Esophagus muscularis mucosa (tissue), 4 donors: ENCODE measurements around the gene CFAP161. TPM values are rescaled to one million over a fixed set of nuclear protein-coding genes. Genes with fewer than 3 reads are reported as not detected.

Experiments
- DNase-seq: peaks from one replicate; pipeline ENCODE4 v3.0.0-alpha.2; 2017; ENCODE audit errors: extremely low spot score
- H3K27ac ChIP-seq, 4 donors: fragments of 200-600 bp; sonication (generic); replicated peaks in 1 of 4; 1 replicate in 3 of 4; 2 replicates in 1 of 4; pipeline ENCODE4 v1.5.1; 2016 to 2019; ENCODE audit warnings: mild to moderate bottlenecking in 1 of 4
- H3K27me3 ChIP-seq, 4 donors: fragments of 200-600 bp; sonication (generic); one replicate each; pipeline versions ENCODE4 v1.5.1 to v1.6.0; 2016 to 2019
- H3K36me3 ChIP-seq, 4 donors: fragments of 200-600 bp; sonication (generic); one replicate each; pipeline ENCODE4 v1.5.1; 2016 to 2019
- H3K4me1 ChIP-seq, 4 donors: fragments of 200-600 bp; sonication (generic); one replicate each; pipeline ENCODE4 v1.5.1; 2016 to 2019
- H3K4me3 ChIP-seq, 4 donors: fragments of 200-600 bp; sonication (generic); 1 replicate in 2 of 4; 2 replicates in 2 of 4; pipeline ENCODE4 v1.5.1; 2016 to 2019; ENCODE audit warnings: mild to moderate bottlenecking in 4 of 4, moderate library complexity in 1 of 4
- H3K9me3 ChIP-seq, 4 donors: fragments of 200-600 bp; sonication (generic); 1 replicate in 3 of 4; 2 replicates in 1 of 4; pipeline ENCODE4 v1.5.1; 2016 to 2019
- CTCF ChIP-seq, 3 experiments: fragments of 200-600 bp in 2 of 3; fragments of 450-650 bp in 1 of 3; sonication (generic) in 2 of 3; IDR thresholded peaks; one replicate each; pipeline ENCODE4 v1.5.1; 2017 to 2019; ENCODE audit warnings: antibody characterized with exemption in 3 of 3, mild to moderate bottlenecking in 2 of 3, moderate library complexity in 1 of 3
- EP300 ChIP-seq: sonication (generic); formaldehyde crosslinking; IDR thresholded peaks from one replicate; pipeline ENCODE4 v1.6.1; 2017; ENCODE audit warnings: antibody characterized with exemption
- POLR2A ChIP-seq: fragments of 450-650 bp; IDR thresholded peaks from one replicate; pipeline ENCODE4 v1.6.1; 2017; ENCODE audit warnings: antibody characterized with exemption, moderate library complexity, mild to moderate bottlenecking, low read depth
- POLR2AphosphoS5 ChIP-seq, 2 donors: sonication (generic); formaldehyde crosslinking; IDR thresholded peaks; one replicate each; pipeline ENCODE4 v1.6.1; 2017; ENCODE audit warnings: antibody characterized with exemption in 2 of 2
- WGBS: methylation state at CpG from one replicate; pipeline ENCODE4 v1.1.5; 2018; 5-methylcytosine and 5-hydroxymethylcytosine counted together
- intact Hi-C: fragments of 100-400 bp; cut with DNase I; formaldehyde crosslinking; loops from one replicate; pipeline ENCODE4 v1.15.1; 2023
- total RNA-seq, 4 donors: library from RNA; depleted of rRNA; stranded (reverse); fragments of >200 nt; gene quantifications; one replicate each; pipeline versions ENCODE4 v1.1.0 to v1.2.1, GENCODE V29; 2016

Gene CFAP161
- total RNA-seq, 4 donors from 2014 or later = 0.66 to 0.71 TPM; not detected in 2

- no peaks in the 10 kb centered on the region for H3K36me3 ChIP-seq
- H3K27ac ChIP-seq = peak overlapping the region; percentile 48 to 66 (median 54)
- H3K4me1 ChIP-seq = peaks cover 4 to 16% (median 12%) of the 10 kb centered on the region in 4 donors
- TF ChIP-seq POLR2AphosphoS5 (IDR thresholded peaks at IDR 0.05) (peak in 1 of 2 donors; percentile 7), CTCF (IDR thresholded peaks at IDR 0.05) (peak in 2 of 3 experiments; percentile 5 to 27), EP300 (no peak)
- peaks cover 0 to 19% (median 0%) of the 10 kb centered on the region in 4 donors for H3K27me3 ChIP-seq
- DNase-seq = no peak
- no peak overlapping the region for H3K4me3 ChIP-seq
- no peaks in the 10 kb centered on the region for H3K9me3 ChIP-seq
- intact Hi-C loops = no loop called here
- WGBS = 72% methylated on average over 16 of the region's 16 CpGs
Observed at GRCh38 chr15:81176291-81176893, 42.3 kb downstream of the CFAP161 start.

- no peak for TF ChIP-seq POLR2A
- TF ChIP-seq POLR2AphosphoS5 (IDR thresholded peaks at IDR 0.05) = no peak
- no peak for TF ChIP-seq EP300
- TF ChIP-seq CTCF (IDR thresholded peaks at IDR 0.05) = no peak
- H3K27me3 ChIP-seq = peaks cover 0 to 29% (median 0%) of the 10 kb centered on the region in 4 donors
- intact Hi-C loops = no loop called here
- H3K27ac ChIP-seq = no peak overlapping the region
- no peaks in the 10 kb centered on the region for H3K9me3 ChIP-seq
- no peaks in the 10 kb centered on the region for H3K36me3 ChIP-seq
- H3K4me3 ChIP-seq = no peak overlapping the region
- 86% methylated on average over 2 of the region's 2 CpGs for WGBS
- no peak for DNase-seq
- H3K4me1 ChIP-seq = peaks cover 4 to 30% (median 16%) of the 10 kb centered on the region in 4 donors
Observed at GRCh38 chr15:81178365-81178764, 44.3 kb downstream of the CFAP161 start.

- TF ChIP-seq EP300 (no peak), POLR2AphosphoS5 (IDR thresholded peaks at IDR 0.05) (no peak), CTCF (IDR thresholded peaks at IDR 0.05) (no peak), POLR2A (no peak)
- Histone ChIP-seq H3K9me3 (no peaks in the 10 kb centered on the region), H3K27ac (peak overlapping the region; percentile 56 to 72 (median 67)), H3K36me3 (no peaks in the 10 kb centered on the region), H3K27me3 (peaks cover 0 to 38% (median 2%) of the 10 kb centered on the region in 4 donors), H3K4me1 (peaks cover 4 to 30% (median 16%) of the 10 kb centered on the region in 4 donors), H3K4me3 (no peak overlapping the region)
- intact Hi-C loops = no loop called here
- 90% methylated on average over 3 of the region's 3 CpGs for WGBS
- no peak for DNase-seq
Observed at GRCh38 chr15:81181220-81181619, 47.1 kb downstream of the CFAP161 start.

- no peak for DNase-seq
- Histone ChIP-seq H3K4me1 (peaks cover 0 to 23% (median 12%) of the 10 kb centered on the region in 4 donors), H3K27me3 (peaks cover 0 to 38% (median 2%) of the 10 kb centered on the region in 4 donors), H3K4me3 (peak overlapping the region; percentile 41 to 57 (median 47)), H3K36me3 (no peaks in the 10 kb centered on the region), H3K27ac (peak overlapping the region; percentile 56 to 72 (median 67)), H3K9me3 (no peaks in the 10 kb centered on the region)
- 34% methylated on average over 13 of the region's 13 CpGs for WGBS
- TF ChIP-seq CTCF (IDR thresholded peaks at IDR 0.05) (no peak), POLR2AphosphoS5 (IDR thresholded peaks at IDR 0.05) (no peak), POLR2A (no peak), EP300 (no peak)
- intact Hi-C loops = no loop called here
Observed at GRCh38 chr15:81182031-81182755, 48.1 kb downstream of the CFAP161 start.
